Coronary artery (tissue), 2 donors: Measurements from ENCODE around the gene STK40.
A peak's percentile ranks its signal among the peaks of the same experiment; 100 is the strongest.

ENCODE experiments used
- DNase-seq: peaks from one replicate; pipeline ENCODE4 v3.0.0-alpha.2; 2017; ENCODE audit warnings: low spot score
- H3K27ac ChIP-seq, 2 donors: fragments of 200-600 bp; sonication (generic); one replicate each; pipeline ENCODE4 v1.5.1; 2016 to 2019
- H3K4me3 ChIP-seq: fragments of 200-600 bp; sonication (generic); 2 replicates; pipeline ENCODE4 v1.5.1; 2016; ENCODE audit warnings: mild to moderate bottlenecking, moderate library complexity
- TF ChIP-seq, protein P1 (sequence below): fragments of 200-600 bp; sonication (generic); IDR thresholded peaks from one replicate; pipeline ENCODE4 v1.5.1; 2019; ENCODE audit warnings: antibody characterized with exemption

The STK40 gene

DNA sequence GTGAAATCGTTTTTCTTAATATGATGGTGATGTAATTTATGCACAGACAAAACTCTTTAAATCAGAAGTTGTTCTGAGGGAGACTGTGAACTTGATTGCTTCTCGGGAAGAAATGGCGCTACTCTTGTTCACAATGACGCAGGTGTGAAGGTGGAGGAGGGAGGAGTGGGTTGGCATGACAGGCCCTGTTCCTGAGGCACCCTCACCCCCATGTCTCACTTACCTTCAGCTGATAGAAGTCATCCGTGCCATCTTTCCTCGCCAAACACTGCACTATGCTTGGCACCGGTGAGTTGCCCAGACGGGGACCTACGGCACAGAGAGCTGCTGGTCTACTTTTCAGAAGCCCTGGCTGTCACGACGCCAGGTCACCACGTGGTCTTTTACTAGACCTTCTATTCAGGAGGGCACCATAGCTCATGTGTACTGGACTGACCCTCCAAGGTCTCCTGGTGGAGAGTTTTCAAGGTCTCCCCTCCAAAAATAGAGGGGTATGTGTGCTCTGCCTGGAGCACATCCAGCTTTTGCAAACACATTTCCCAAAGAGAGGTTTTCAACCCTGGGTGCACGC lies 27.1 kb downstream of the STK40 start:
- TF ChIP-seq, protein P1, sequence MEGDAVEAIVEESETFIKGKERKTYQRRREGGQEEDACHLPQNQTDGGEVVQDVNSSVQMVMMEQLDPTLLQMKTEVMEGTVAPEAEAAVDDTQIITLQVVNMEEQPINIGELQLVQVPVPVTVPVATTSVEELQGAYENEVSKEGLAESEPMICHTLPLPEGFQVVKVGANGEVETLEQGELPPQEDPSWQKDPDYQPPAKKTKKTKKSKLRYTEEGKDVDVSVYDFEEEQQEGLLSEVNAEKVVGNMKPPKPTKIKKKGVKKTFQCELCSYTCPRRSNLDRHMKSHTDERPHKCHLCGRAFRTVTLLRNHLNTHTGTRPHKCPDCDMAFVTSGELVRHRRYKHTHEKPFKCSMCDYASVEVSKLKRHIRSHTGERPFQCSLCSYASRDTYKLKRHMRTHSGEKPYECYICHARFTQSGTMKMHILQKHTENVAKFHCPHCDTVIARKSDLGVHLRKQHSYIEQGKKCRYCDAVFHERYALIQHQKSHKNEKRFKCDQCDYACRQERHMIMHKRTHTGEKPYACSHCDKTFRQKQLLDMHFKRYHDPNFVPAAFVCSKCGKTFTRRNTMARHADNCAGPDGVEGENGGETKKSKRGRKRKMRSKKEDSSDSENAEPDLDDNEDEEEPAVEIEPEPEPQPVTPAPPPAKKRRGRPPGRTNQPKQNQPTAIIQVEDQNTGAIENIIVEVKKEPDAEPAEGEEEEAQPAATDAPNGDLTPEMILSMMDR: no peak
- Histone ChIP-seq H3K4me3 (no peak overlapping the region), H3K27ac (no peak overlapping the region)
- DNase-seq: no peak

DNA sequence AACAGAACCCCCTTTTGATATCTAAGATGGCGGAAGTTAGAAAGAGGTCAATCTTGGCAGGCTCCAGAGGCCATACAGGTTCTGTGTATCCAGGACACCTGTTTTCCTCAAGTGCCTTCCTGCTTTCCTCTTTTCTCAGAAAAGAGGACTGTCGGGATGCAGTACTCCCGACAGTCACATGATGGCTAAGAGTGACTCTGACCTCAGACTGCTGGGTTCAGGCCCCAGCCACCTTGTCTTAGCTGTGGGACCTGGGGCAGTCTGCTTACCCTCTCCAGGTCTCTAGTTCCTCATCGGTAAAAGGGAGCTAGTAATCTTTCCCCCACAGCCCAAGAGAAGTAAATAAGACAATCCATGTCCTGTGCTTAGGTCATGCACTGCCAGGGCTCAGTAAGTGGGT lies 29.9 kb downstream of the STK40 start:
- TF ChIP-seq, protein P1: no peak
- H3K27ac ChIP-seq: no peak overlapping the region
- DNase-seq: no peak
- H3K4me3 ChIP-seq: no peak overlapping the region

- Histone ChIP-seq H3K27ac (no peak overlapping the region), H3K4me3 (no peak overlapping the region)
- TF ChIP-seq, protein P1: no peak
- no peak for DNase-seq
These were observed 31.2 kb downstream of the STK40 start for GRCh38 chr1:36354486-36354885.

DNA sequence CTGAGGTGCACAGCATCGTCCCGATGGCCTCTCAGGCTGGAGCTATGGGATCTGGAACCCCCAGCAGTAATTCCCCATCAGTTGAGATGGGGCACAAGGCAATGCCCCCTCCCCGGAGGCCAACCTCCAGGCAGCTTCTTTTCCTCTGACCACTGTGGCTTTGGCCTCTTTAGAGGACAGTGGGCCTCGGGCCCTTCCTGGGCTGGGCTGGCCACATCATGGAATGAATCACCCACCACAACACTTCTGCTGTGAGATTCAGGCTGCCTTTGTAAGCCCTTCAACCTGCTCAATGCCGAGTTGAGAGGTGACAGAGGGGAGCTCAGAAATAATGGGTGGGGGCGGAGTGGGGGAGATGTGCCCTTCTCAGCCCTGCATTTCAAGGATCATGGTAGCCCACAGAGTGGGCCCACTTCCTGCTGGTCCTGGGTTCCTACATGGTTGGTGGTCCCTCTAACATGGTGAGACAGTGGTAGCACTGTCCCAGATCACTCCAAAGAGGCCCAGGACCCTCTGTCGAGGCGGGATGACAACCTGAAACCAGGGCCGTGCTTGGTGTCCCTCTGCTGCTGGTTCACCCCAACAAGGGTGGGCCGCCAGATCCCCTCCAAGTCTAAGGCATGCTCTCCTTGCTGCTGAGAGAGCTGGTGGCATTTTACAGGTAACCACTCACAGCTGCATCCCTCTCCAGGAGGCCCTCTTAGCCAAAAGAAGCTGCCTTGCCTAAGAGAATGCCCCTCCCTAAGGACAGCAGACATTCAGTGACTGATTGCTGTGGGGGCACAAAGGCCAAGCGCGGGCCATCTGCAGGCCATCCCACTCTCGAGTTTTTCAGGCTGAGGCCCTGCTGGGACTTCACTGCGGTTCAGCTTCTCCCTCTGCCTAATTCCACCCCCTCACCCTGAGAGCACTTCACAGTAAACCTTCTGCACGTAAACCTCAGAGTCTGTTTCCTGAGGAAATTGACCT lies 32.5 kb downstream of the STK40 start:
- TF ChIP-seq, protein P1: no peak
- DNase-seq: no peak
- Histone ChIP-seq H3K27ac (peak overlapping the region; percentile 2 to 91), H3K4me3 (no peak overlapping the region)

- DNase-seq: no peak
- Histone ChIP-seq H3K4me3 (no peak overlapping the region), H3K27ac (peak overlapping the region; percentile 76 to 91)
- TF ChIP-seq, protein P1: no peak
These were observed 33.4 kb downstream of the STK40 start for GRCh38 chr1:36352125-36352909.

DNA sequence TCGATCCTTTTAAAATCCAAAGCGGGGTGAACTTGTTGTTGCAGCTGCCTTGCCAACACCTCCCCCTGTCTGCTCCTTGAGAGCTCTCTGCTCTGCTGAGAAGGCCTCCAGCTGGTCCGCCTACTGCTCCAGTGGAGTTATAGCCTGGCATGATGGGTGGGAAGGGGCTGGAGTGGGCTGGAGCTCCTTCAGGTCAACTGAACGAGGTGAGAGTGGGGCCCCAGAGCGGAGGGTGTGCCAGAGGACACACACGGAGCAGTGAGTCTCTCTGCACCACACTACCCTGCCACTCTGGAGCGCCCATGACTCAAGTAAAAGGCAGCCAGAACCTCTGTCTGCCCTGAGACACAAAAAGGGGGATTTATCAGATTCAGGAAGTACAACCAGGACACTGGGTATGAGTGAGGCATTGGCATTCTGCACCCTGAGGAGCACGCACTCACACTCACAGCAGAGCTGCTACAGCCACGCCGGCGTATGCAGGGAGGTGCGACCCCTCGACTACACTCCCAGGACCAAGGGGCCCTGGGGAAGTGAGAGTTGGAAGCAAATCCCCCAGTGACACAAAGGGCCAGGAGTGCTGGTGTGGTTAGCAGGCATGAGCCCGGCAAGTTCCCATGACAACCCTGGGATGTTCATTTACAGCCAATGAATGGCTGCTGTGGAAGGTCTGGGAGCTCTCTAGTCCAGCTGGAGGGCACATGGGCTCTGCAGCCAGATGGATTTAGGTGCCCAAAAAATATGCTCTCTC lies 34.3 kb downstream of the STK40 start:
- Histone ChIP-seq H3K4me3 (peak overlapping the region; percentile 45), H3K27ac (peak overlapping the region; percentile 76 to 91)
- TF ChIP-seq, protein P1: no peak
- no peak for DNase-seq
